GM12878 (cell line): ENCODE results near the gene ZNF679. TPM values are rescaled to one million over a fixed set of nuclear protein-coding genes. Genes with fewer than 3 reads are reported as not detected.

Source experiments
- ATF2 ChIP-seq: IDR thresholded peaks from 2 replicates; pipeline ENCODE4 v1.6.1; 2012; ENCODE audit warnings: low read length, inconsistent platforms
- BACH1 ChIP-seq: fragments of 450-650 bp; IDR thresholded peaks from 2 replicates; pipeline ENCODE4 v1.6.1; 2017; ENCODE audit warnings: mild to moderate bottlenecking, borderline replicate concordance
- BMI1 ChIP-seq: fragments of 450-650 bp; IDR thresholded peaks from 2 replicates; pipeline ENCODE4 v1.6.1; 2016; ENCODE audit warnings: mild to moderate bottlenecking, moderate library complexity, borderline replicate concordance
- BRCA1 ChIP-seq: IDR thresholded peaks from 2 replicates; pipeline ENCODE4 v1.6.1; 2011; ENCODE audit warnings: low read depth, low read length, improper control_type of control experiment
- CREM ChIP-seq: IDR thresholded peaks from 2 replicates; pipeline ENCODE4 v1.6.1; 2014; ENCODE audit warnings: antibody characterized with exemption, low read depth
- E2F8 ChIP-seq: fragments of 450-650 bp; IDR thresholded peaks from 2 replicates; pipeline ENCODE4 v1.6.1; 2018; ENCODE audit warnings: mild to moderate bottlenecking, low read depth, moderate library complexity; ENCODE audit not compliant: partially characterized antibody
- FOS ChIP-seq: IDR thresholded peaks from 3 replicates; pipeline ENCODE4 v1.6.1; 2011; ENCODE audit warnings: borderline replicate concordance; ENCODE audit not compliant: insufficient read length; ENCODE audit errors: extremely low read depth
- HDAC2 ChIP-seq: fragments of 200-600 bp; sonication (generic); IDR thresholded peaks from 2 replicates; pipeline ENCODE4 v1.6.1; 2017
- HDAC6 ChIP-seq: fragments of 200-600 bp; sonication (generic); IDR thresholded peaks from one replicate; pipeline ENCODE4 v1.8.0; 2017; ENCODE audit warnings: antibody characterized with exemption; ENCODE audit not compliant: unreplicated experiment
- IKZF1 ChIP-seq: fragments of 450-650 bp; conservative IDR thresholded peaks from 2 replicates; pipeline ENCODE4 v1.6.1; 2017; ENCODE audit warnings: antibody characterized with exemption, mild to moderate bottlenecking
- KAT2A ChIP-seq: conservative IDR thresholded peaks from 2 replicates; pipeline ENCODE4 v1.6.1; 2011; ENCODE audit warnings: low read depth, low read length; ENCODE audit not compliant: control insufficient read depth
- NBN ChIP-seq: fragments of 450-650 bp; IDR thresholded peaks from 2 replicates; pipeline ENCODE4 v1.6.1; 2016
- NFYB ChIP-seq: IDR thresholded peaks from 2 replicates; pipeline ENCODE4 v1.6.1; 2011; ENCODE audit warnings: low read depth, mild to moderate bottlenecking, low read length, improper control_type of control experiment, moderate library complexity; ENCODE audit not compliant: insufficient read depth
- NR2C2 ChIP-seq: IDR thresholded peaks from 2 replicates; pipeline ENCODE4 v1.6.1; 2011; ENCODE audit warnings: borderline replicate concordance, low read depth; ENCODE audit not compliant: control insufficient read depth, insufficient read length
- POLR2A ChIP-seq: IDR thresholded peaks from 2 replicates; pipeline ENCODE4 v1.6.1; 2011; ENCODE audit warnings: low read depth, mild to moderate bottlenecking, low read length
- POU2F2 ChIP-seq: IDR thresholded peaks from 3 replicates; pipeline ENCODE4 v1.6.1; 2011; ENCODE audit warnings: low read depth, mild to moderate bottlenecking, low read length, borderline replicate concordance
- RB1 ChIP-seq: fragments of 450-650 bp; formaldehyde crosslinking; IDR thresholded peaks from 2 replicates; pipeline ENCODE4 v1.6.1; 2017; ENCODE audit warnings: mild to moderate bottlenecking, borderline replicate concordance
- RFX5 ChIP-seq: IDR thresholded peaks from 2 replicates; pipeline ENCODE4 v1.6.1; 2011; ENCODE audit warnings: low read depth, low read length, improper control_type of control experiment
- SMAD5 ChIP-seq: IDR thresholded peaks from 2 replicates; pipeline ENCODE4 v1.6.1; 2016; ENCODE audit warnings: antibody characterized with exemption, low read depth
- SPI1 ChIP-seq: IDR thresholded peaks from 2 replicates; pipeline ENCODE4 v1.6.1; 2011; ENCODE audit warnings: low read depth, mild to moderate bottlenecking, low read length, moderate library complexity, borderline replicate concordance; ENCODE audit not compliant: insufficient read depth
- STAT1 ChIP-seq: fragments of 450-650 bp; conservative IDR thresholded peaks from 2 replicates; pipeline ENCODE4 v1.6.1; 2014; ENCODE audit warnings: antibody characterized with exemption, mild to moderate bottlenecking
- STAT3 ChIP-seq: IDR thresholded peaks from 2 replicates; pipeline ENCODE4 v1.6.1; 2011; ENCODE audit warnings: low read depth, low read length, improper control_type of control experiment
- YBX1 ChIP-seq: fragments of 450-650 bp; IDR thresholded peaks from 2 replicates; pipeline ENCODE4 v1.6.1; 2016; ENCODE audit warnings: antibody characterized with exemption
- YY1 ChIP-seq: IDR thresholded peaks from 2 replicates; pipeline ENCODE4 v1.6.1; 2011; ENCODE audit warnings: low read depth, mild to moderate bottlenecking, low read length
- polyA plus RNA-seq, 11 experiments: library from polyadenylated mRNA; depleted of rRNA in 4 of 11; unstranded in 6 of 11; stranded (reverse) in 5 of 11; fragments of >200 nt; fragmentation: Nextera tagmentation in 4 of 11; fragmentation: Illumina TruSeq in 1 of 11; extraction: Ambion mirVana in 4 of 11; extraction: Trizol in 1 of 11; gene quantifications; 1 replicate in 1 of 11; 2 replicates in 10 of 11; pipeline versions ENCODE4 v1.2.1 to v1.2.3, GENCODE V29; 2011 to 2016; ENCODE audit warnings: inconsistent platforms in 2 of 11, missing spikeins in 2 of 11, low read depth in 1 of 11
- total RNA-seq, 4 experiments: library from RNA; depleted of rRNA in 3 of 4; stranded (reverse); fragments of >200 nt in 3 of 4; fragmentation: Illumina TruSeq in 1 of 4; extraction: Trizol in 1 of 4; gene quantifications; 2 replicates each; pipeline versions ENCODE4 v1.2.1 to v1.2.3, GENCODE V29; 2013 to 2021
- TF ChIP-seq, protein P1 (sequence below): fragments of 450-650 bp; formaldehyde crosslinking; IDR thresholded peaks from 2 replicates; pipeline ENCODE4 v1.4.0; 2022; ENCODE audit warnings: mild to moderate bottlenecking, moderate library complexity

Gene ZNF679
- total and polyA plus RNA-seq, 10 of the 15 experiments (the other 5 are each of a cell fraction or from before 2014, with no cell fraction given) = not detected

GRCh38 chr7:64313740-64314491 is 85.6 kb downstream of the ZNF679 start, which contains the start of gene ZNF736 (continued):
- TF ChIP-seq, protein P1, sequence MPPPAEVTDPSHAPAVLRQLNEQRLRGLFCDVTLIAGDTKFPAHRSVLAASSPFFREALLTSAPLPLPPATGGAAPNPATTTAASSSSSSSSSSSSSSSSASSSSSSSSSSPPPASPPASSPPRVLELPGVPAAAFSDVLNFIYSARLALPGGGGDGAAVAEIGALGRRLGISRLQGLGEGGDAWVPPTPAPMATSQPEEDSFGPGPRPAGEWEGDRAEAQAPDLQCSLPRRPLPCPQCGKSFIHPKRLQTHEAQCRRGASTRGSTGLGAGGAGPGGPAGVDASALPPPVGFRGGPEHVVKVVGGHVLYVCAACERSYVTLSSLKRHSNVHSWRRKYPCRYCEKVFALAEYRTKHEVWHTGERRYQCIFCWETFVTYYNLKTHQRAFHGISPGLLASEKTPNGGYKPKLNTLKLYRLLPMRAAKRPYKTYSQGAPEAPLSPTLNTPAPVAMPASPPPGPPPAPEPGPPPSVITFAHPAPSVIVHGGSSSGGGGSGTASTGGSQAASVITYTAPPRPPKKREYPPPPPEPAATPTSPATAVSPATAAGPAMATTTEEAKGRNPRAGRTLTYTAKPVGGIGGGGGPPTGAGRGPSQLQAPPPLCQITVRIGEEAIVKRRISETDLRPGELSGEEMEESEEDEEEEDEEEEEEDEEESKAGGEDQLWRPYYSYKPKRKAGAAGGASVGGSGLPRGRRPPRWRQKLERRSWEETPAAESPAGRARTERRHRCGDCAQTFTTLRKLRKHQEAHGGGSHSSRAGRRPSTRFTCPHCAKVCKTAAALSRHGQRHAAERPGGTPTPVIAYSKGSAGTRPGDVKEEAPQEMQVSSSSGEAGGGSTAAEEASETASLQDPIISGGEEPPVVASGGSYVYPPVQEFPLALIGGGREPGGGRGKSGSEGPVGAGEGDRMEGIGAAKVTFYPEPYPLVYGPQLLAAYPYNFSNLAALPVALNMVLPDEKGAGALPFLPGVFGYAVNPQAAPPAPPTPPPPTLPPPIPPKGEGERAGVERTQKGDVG = no peak
- peak; percentile 91 for TF ChIP-seq SMAD5
- no peak for TF ChIP-seq NR2C2
- TF ChIP-seq YBX1 = no peak
- TF ChIP-seq CREM = peak; percentile 9; the same call in 1 of the 2 replicates
- peak; percentile 97 for TF ChIP-seq NFYB
- no peak for TF ChIP-seq HDAC6
- peak; percentile 64 for TF ChIP-seq FOS
- TF ChIP-seq STAT1 = no peak
- no peak for TF ChIP-seq ATF2
- peak; percentile 60 for TF ChIP-seq SPI1
- peak; percentile 42; the same call in 1 of the 2 replicates for TF ChIP-seq NBN
- no peak for TF ChIP-seq STAT3
- TF ChIP-seq RFX5 = peak; percentile 55; the same call in 1 of the 2 replicates
- no peak for TF ChIP-seq BACH1
- no peak for TF ChIP-seq HDAC2
- peak; percentile 69; the same call in 1 of the 2 replicates for TF ChIP-seq IKZF1
- TF ChIP-seq BRCA1 = no peak
- TF ChIP-seq YY1 = peak; percentile 93
- no peak; the same call in 1 of the 3 replicates for TF ChIP-seq POU2F2
- TF ChIP-seq BMI1 = no peak
- peak; percentile 93 for TF ChIP-seq POLR2A
- TF ChIP-seq KAT2A = no peak
- peak; percentile 48 for TF ChIP-seq E2F8
- TF ChIP-seq RB1 = 0 out of 2 replicates have a peak, but pooled peaks have one; percentile 29
